GM19099 (cell line): Measurements from ENCODE around the gene PTCD2.

Experiments
- POLR2A ChIP-seq: IDR thresholded peaks from 3 replicates; pipeline ENCODE4 v1.6.1; 2011; ENCODE audit warnings: low read depth; ENCODE audit not compliant: insufficient read length; ENCODE audit errors: extremely low read depth

Gene PTCD2

DNA sequence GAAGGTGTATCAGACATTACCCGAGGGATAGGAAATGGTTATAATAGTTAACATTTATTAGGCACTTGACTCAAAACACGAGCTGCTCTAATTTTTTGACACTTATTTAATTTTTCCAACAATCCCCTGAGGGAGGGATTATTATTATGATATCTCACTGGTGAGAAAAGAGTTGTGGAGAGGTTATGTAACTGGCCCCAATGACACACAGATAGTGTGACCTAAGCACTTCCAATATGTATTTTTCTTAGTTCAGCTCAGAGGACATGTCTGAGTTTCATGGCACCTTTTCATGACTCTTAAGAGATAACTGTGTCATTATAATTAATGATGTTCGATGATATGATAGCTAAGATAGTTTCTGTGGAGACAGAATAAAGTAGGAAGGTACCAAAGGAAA, 86.9 kb downstream of the PTCD2 start:
- no peak for TF ChIP-seq POLR2A

DNA sequence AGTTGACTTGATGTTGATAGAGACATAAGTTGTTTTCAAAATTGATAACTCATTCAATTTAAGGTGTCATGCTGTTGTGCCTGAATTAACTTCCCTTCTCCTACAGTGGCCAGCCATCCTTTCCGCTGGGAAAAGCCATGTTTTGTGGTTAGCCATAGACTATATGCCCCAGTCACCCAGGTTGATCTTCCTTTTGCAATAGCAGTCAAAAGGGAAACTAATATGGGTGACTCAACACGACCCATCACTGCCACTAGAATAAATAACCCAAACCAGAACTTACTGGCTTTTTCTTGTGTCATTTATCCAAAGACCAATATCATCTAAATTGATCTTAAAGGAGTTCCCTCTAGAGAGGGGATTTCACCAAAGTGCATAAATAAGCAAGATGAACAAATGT, 87.4 kb downstream of the PTCD2 start:
- no peak for TF ChIP-seq POLR2A

DNA sequence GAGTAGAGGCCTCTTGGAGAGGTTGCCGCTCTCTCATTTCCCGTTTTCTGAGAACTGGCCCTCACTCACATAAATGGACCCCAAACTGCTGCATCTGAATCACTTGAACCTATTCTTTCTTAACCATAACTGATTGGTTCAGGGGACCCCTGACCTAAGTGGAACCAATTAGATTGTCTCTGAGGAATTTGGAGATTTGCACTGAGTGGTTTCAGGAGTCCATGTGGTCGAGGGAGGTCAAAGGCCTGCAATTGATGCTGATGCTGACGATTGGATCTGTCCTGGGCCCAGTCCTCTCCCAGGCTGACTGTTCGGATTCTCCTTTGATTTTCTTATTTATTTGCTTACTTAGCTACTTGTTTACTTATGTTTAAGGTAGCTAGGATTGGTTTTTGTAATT, 88.0 kb downstream of the PTCD2 start:
- no peak for TF ChIP-seq POLR2A

DNA sequence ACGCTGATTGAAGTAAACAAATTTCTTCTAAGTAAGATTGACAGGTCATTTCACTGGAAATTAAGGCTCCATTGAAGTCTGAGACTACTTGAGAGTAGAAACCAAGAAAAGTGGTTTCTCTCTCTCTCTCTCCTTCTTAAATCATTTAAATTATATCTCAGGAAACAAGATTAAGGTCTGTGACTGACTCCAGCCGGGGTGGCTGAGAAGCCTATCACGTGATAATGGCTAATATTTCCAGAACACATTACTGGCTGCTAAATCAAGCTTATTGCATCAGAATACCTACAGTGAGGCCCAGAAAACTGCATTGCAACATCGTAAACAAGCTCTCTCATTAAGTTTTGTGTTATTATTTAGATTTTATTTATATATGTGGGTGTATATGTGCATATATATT, 88.4 kb downstream of the PTCD2 start:
- no peak for TF ChIP-seq POLR2A

DNA sequence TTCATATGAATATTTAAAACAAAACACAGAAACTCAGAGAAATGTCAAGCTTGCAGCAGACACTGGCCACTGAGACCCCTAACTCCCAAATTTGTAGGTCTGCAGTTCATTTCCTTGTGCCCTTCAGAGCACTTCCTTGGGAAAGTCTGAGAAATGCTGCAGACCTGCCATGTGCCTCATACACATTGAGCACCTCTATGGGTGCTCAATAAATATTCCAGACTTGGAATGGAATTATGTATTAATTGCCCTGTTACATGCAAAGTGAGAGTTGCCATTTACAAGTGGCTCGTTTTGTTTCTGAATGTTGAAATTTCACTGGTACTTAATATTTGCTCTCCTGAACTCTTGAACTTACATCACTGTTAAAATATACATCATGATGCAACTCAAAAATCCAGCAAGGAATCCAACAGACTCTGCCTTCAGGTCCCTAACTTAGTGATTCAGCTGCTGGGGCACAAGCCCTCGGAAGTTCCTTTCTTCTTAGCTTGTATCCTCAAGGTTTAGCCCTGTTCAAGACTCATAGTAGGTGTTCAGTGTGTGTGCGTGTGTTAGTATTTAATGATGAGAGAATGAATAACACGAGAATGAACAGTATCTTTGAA, 90.6 kb downstream of the PTCD2 start:
- no peak for TF ChIP-seq POLR2A

DNA sequence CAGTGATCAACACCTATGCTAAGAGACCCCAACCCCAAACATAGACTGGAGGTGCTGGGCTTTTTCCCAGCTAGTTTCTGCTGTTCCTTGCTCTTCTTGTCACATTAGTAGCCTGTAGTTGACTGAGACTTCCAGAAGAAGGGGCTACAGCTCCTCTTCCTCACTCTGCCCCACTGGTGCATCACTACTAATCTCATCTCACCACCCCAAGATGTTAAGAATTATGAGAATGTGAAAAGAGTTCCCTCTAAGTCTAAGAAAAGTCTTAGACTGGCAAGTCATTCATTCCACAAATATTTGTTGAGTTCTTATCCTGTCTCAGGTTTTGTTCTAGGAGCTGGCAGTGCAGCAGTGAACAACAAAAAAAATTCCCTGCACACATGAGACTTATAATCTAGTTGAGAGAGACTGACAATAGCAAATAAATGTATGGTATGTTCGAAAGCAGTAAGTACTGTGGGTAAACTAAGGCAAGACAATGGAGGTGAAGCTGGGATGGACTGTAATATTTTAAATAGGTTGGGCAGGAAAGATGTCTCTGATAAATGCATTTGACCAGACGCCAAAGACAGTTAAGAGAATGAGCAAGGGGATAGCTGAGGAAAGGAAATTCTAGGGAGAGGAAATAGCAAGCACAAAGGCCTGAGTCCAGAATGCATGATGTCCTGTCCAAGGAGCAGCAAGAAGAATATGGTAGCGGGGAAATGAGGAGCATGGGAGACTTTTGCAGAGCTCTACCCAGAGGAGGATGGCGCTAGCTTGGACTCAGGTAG, 92.3 kb downstream of the PTCD2 start:
- TF ChIP-seq POLR2A, result no peak

DNA sequence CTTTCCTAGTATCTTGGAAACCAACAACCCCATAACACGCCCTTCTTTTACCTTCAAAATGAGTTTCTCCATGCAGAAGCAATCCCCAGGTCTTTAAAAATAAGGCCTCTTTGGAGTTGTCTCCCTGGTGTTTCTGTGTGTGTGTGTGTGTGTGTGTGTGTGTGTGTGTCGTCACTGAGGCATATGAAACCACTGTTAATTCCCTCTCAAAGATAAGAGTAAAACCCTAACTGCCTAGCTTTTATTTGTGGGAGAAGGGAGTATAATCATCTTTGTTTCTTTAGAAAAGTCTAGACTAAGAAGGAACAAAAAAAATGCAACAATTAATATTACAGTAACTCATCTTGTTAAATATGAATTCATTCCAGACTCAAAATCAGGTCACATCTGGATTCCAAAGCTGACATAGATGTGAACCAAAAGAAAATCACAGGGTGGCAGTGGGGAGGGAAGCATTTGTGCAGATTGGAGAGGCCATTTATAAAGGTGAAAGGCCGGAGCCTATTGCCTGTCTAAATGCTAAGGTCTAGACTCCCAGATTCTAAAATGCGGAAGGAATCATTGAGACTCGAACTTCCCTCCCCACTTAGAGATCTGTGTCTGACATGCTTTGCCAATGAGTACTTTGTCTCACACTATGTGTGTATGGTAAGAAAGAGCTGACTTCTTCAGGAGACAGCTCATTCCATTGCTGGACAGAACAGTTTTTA, 95.6 kb downstream of the PTCD2 start:
- TF ChIP-seq POLR2A, result no peak

DNA sequence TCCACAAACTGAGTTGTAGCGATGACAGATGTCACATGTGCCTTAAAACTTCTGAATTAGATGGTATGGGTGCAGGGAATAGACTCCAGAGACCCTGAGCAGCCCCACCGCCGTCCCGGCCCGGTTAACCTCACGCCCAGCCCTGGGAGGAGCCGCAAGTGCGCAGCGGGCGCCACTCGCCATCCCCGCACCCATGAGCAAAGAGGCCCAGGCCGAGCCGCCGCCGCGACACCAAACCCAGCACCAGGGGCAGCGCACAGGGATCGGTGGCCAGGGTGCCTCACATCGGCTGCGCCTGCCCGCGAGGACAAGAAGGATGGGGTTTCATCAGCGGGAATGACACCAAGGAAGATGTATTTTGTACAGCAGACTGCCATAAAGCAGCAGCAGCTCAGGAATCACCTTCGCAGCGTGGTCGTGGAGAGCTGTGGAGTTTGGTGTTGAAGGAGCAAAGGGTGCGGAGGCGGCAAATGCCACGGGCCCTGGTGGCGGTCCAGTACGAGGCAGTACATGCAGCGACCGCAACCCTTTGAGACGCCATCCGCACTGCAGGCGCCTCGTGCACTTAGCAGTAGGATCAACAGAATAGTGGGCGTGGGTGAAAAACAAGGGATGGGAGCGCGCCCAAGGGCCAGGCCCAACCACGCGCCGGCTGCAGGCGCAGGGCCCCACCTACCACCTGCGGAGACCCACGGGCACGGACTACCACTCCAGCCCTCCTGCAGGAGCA, 97.3 kb downstream of the PTCD2 start:
- no peak for TF ChIP-seq POLR2A
